ENCODE results near the gene BNC2.

Gene BNC2

GRCh38 chr9:16575986-16576245 is 294.6 kb downstream of the BNC2 start:
- DNase-seq (ENCODE audit: low spot score), result no peak
- in situ Hi-C loops (cut with MboI; ENCODE audit: low sequenced_read_pairs, unreplicated experiment), result no loop called here
- no peak for TF ChIP-seq CTCF (IDR thresholded peaks at IDR 0.05; ENCODE audit: borderline replicate concordance, control extremely low read depth, extremely low read depth, insufficient read depth, missing control alignments)

- no peak for TF ChIP-seq CTCF (IDR thresholded peaks at IDR 0.05; ENCODE audit: borderline replicate concordance, control extremely low read depth, extremely low read depth, insufficient read depth, missing control alignments)
- in situ Hi-C loops (cut with MboI; ENCODE audit: low sequenced_read_pairs, unreplicated experiment), result no loop called here
- no peak for DNase-seq (ENCODE audit: low spot score)
Observed at GRCh38 chr9:16575142-16575985, 295.1 kb downstream of the BNC2 start.

- in situ Hi-C loops (cut with MboI; ENCODE audit: low sequenced_read_pairs, unreplicated experiment), result no loop called here
- DNase-seq (ENCODE audit: low spot score), result no peak
- TF ChIP-seq CTCF (IDR thresholded peaks at IDR 0.05; ENCODE audit: borderline replicate concordance, control extremely low read depth, extremely low read depth, insufficient read depth, missing control alignments), result no peak
Observed at GRCh38 chr9:16572005-16572734, 298.3 kb downstream of the BNC2 start.

GRCh38 chr9:16571127-16571802 is 299.2 kb downstream of the BNC2 start:
- TF ChIP-seq CTCF (IDR thresholded peaks at IDR 0.05; ENCODE audit: borderline replicate concordance, control extremely low read depth, extremely low read depth, insufficient read depth, missing control alignments), result no peak
- DNase-seq (ENCODE audit: low spot score), result no peak
- in situ Hi-C loops (cut with MboI; ENCODE audit: low sequenced_read_pairs, unreplicated experiment), result no loop called here

GRCh38 chr9:16563446-16563845 is 307.0 kb downstream of the BNC2 start:
- in situ Hi-C loops (cut with MboI; ENCODE audit: low sequenced_read_pairs, unreplicated experiment), result no loop called here
- TF ChIP-seq CTCF (IDR thresholded peaks at IDR 0.05; ENCODE audit: borderline replicate concordance, control extremely low read depth, extremely low read depth, insufficient read depth, missing control alignments), result no peak
- no peak for DNase-seq (ENCODE audit: low spot score)

GRCh38 chr9:16561121-16561520 is 309.3 kb downstream of the BNC2 start:
- no peak for TF ChIP-seq CTCF (IDR thresholded peaks at IDR 0.05; ENCODE audit: borderline replicate concordance, control extremely low read depth, extremely low read depth, insufficient read depth, missing control alignments)
- in situ Hi-C loops (cut with MboI; ENCODE audit: low sequenced_read_pairs, unreplicated experiment), result no loop called here
- DNase-seq (ENCODE audit: low spot score), result no peak

Data from GM13976 (cell line).